Heart left ventricle (tissue), 16 donors: ENCODE results near the gene KIRREL1. TPM values are rescaled to one million over a fixed set of nuclear protein-coding genes. Genes with fewer than 3 reads are reported as not detected.

Experiments used
- ATAC-seq, 4 donors: fragments of 200-7000 bp; cut with Tn5 transposase; one replicate each; pipeline ENCODE4 v1.9.1; 2020 to 2022; ENCODE audit warnings: moderate library complexity in 4 of 4, mild to moderate bottlenecking in 3 of 4, moderate number of reproducible peaks in 1 of 4
- DNase-seq, 5 donors: peaks; one replicate each; pipeline ENCODE4 v3.0.0-alpha.2; 2020
- H3K27ac ChIP-seq, 12 donors: fragments of 200-600 bp; sonication (generic) in 4 of 12; one replicate each; pipeline versions ENCODE4 v1.5.0 to v1.8.0; 2016 to 2022; ENCODE audit warnings: mild to moderate bottlenecking in 2 of 12
- H3K27me3 ChIP-seq, 9 donors: fragments of 200-600 bp; sonication (generic) in 2 of 9; one replicate each; pipeline versions ENCODE4 v1.5.1 to v1.8.0; 2016 to 2022; ENCODE audit warnings: mild to moderate bottlenecking in 3 of 9
- H3K36me3 ChIP-seq, 9 donors: fragments of 200-600 bp; sonication (generic) in 2 of 9; one replicate each; pipeline versions ENCODE4 v1.5.0 to v1.8.0; 2018 to 2022; ENCODE audit warnings: mild to moderate bottlenecking in 2 of 9
- H3K4me1 ChIP-seq, 12 donors: fragments of 200-600 bp; sonication (generic) in 4 of 12; one replicate each; pipeline versions ENCODE4 v1.5.0 to v1.8.0; 2016 to 2022; ENCODE audit warnings: mild to moderate bottlenecking in 3 of 12
- H3K4me3 ChIP-seq, 12 donors: fragments of 200-600 bp; sonication (generic) in 4 of 12; one replicate each; pipeline versions ENCODE4 v1.5.0 to v1.8.0; 2017 to 2022; ENCODE audit warnings: mild to moderate bottlenecking in 9 of 12, moderate library complexity in 4 of 12
- H3K9me3 ChIP-seq, 12 donors: fragments of 200-600 bp; sonication (generic) in 4 of 12; one replicate each; pipeline versions ENCODE4 v1.5.0 to v1.8.0; 2016 to 2022; ENCODE audit warnings: mild to moderate bottlenecking in 1 of 12
- POLR2A ChIP-seq, 2 donors: fragments of 450-650 bp; IDR thresholded peaks; one replicate each; pipeline ENCODE4 v1.6.1; 2017; ENCODE audit warnings: antibody characterized with exemption in 2 of 2, mild to moderate bottlenecking in 2 of 2, moderate library complexity in 2 of 2
- WGBS, 4 donors: extraction: QIAGEN DNeasy Blood & Tissue Kit in 2 of 4; methylation state at CpG; one replicate each; pipeline versions ENCODE4 v1.1.5 to v1.1.7; 2013 to 2018; 5-methylcytosine and 5-hydroxymethylcytosine counted together
- intact Hi-C, 10 donors: fragments of 100-400 bp; cut with DNase I; formaldehyde crosslinking; loops; one replicate each; pipeline versions ENCODE4 v1.11.1 to v1.14.2; 2022
- polyA plus RNA-seq, 2 donors: library from polyadenylated mRNA; stranded (reverse); fragments of 200-250 nt; gene quantifications; one replicate each; pipeline ENCODE4 v1.2.3, GENCODE V29; 2013
- total RNA-seq, 9 donors: library from RNA; depleted of rRNA in 2 of 9; stranded (reverse); fragments of >200 nt in 2 of 9; fragmentation: NEBNext Ultra II Directional in 3 of 9; extraction: Animal tissue kit (Norgen Biotek cat#: 25700) in 3 of 9; gene quantifications; one replicate each; pipeline versions ENCODE4 v1.1.0 to v1.2.4, GENCODE V29; 2016 to 2023
- TF ChIP-seq, protein P1 (sequence below), 12 donors: fragments of 200-600 bp; sonication (generic) in 4 of 12; IDR thresholded peaks; one replicate each; pipeline versions ENCODE4 v1.5.0 to v1.8.0; 2018 to 2022; ENCODE audit warnings: antibody characterized with exemption in 12 of 12, mild to moderate bottlenecking in 5 of 12
- donor health status: ischemic (EF 13 %, LVEDD 7.1; RV severe dilation, severe dysfunction).
- donor health status: healthy with polysubstance abuse.
- donor health status: DM: no; HTN: yes; CAD: no.
- donor health status: DM: no; HTN: no; CAD: no.
- donor health status: ischemic (EF 25% LVEDD 6.9; RV normal size, moderate dysfunction).
- donor health status: ischemic (EF 25% LVEDD 5.7; RV mildly dilated, moderate dysfunction).
- donor health status: healthy.
- donor health status: DM: yes; HTN: yes; CAD: no.
- donor health status: ischemic (EF 35%, LVEDD 5.7; RV mildly dilated, moderate dysfunction).
- donor health status: nonischemic (EF 11% LVEDD 7.7; RV severe dilation, severe dysfunction).
- donor health status: DM: yes; HTN: yes; CAD: no.
- donor health status: PGD.
- donor health status: ischemic (EF 29% LVEDD 5.4; RV normal size, mild dysfunction).
- donor health status: nonischemic (EF 23%, LVEDD 6.1; RV moderate dilation, normal function).

Gene KIRREL1
- total and polyA plus RNA-seq, 11 donors: 3.2 to 22.7 (median 8.2) TPM

DNA sequence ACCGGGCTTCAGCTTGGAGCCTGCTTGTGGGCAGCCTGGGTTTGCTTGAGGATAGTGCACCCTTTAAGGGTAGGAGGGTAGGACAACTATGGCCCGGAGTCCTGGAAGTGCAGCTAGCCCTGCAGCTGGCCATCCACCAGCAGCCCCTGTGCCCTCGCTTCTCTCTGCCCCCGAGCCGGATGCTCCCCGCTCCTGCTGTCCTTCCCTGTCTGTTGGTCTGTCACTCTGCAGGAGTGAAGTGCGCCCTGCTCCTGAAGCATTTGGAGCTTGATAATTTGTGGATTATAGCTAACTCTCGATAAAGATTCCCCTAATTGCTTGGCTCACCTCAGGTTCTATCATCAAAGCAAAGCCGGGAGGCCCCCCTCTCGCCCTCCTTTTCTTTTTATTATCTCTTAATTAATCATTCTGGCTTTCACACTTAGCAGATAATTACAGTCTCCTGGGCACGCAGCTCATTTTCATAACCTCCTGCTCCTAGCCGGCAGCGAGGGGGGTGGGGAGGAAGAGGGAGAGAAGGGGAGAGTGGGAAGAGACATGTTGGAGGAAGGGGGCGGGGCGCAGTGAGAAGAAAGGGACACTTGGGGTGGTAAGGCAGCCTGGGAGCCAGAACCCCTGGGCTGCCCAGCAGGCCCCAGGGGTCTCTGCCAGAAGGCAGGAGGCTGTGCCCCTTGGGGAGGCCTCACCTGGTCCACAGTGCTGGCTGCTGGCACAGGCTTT is 14.4 kb downstream of the KIRREL1 start:
- intact Hi-C loops: no loop called here
- Histone ChIP-seq H3K36me3 (no peaks in the 10 kb centered on the region), H3K27ac (peak overlapping the region; percentile 41 to 90 (median 72)), H3K4me1 (peaks cover 6 to 96% (median 67%) of the 10 kb centered on the region in 12 donors), H3K4me3 (no peak overlapping the region), H3K9me3 (no peaks in the 10 kb centered on the region), H3K27me3 (no peaks in the 10 kb centered on the region)
- WGBS, 4 donors: 59 to 70% (median 63%) methylated on average over 14 to 15 of the region's 15 CpGs
- TF ChIP-seq, protein P1, sequence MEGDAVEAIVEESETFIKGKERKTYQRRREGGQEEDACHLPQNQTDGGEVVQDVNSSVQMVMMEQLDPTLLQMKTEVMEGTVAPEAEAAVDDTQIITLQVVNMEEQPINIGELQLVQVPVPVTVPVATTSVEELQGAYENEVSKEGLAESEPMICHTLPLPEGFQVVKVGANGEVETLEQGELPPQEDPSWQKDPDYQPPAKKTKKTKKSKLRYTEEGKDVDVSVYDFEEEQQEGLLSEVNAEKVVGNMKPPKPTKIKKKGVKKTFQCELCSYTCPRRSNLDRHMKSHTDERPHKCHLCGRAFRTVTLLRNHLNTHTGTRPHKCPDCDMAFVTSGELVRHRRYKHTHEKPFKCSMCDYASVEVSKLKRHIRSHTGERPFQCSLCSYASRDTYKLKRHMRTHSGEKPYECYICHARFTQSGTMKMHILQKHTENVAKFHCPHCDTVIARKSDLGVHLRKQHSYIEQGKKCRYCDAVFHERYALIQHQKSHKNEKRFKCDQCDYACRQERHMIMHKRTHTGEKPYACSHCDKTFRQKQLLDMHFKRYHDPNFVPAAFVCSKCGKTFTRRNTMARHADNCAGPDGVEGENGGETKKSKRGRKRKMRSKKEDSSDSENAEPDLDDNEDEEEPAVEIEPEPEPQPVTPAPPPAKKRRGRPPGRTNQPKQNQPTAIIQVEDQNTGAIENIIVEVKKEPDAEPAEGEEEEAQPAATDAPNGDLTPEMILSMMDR (IDR thresholded peaks at IDR 0.05): no peak
- no peak for TF ChIP-seq POLR2A (IDR thresholded peaks at IDR 0.05)
- DNase-seq: no peak
- no peak for ATAC-seq

DNA sequence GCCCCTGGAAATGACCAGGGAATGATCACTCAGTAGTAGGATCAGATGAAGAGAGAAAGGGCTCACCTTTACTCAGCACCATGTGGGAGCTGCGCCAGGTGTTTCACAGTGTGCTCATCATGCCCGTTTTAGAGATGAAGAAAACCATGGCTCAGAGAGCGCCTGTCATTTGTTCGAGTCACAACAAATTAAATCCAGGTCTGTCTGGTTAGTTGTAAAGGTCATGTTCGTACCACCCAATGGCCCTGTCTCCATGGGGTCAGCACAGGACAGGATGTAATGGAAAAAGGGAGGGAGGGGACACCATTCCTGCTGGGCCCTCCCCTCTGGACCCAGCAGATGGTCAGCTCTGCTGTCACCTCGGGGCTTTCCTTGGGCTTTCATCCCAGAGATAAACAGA is 15.2 kb downstream of the KIRREL1 start:
- no peak for TF ChIP-seq POLR2A (IDR thresholded peaks at IDR 0.05)
- TF ChIP-seq, protein P1 (IDR thresholded peaks at IDR 0.05): no peak
- peaks cover 6 to 96% (median 60%) of the 10 kb centered on the region in 12 donors for H3K4me1 ChIP-seq
- H3K4me3 ChIP-seq: no peak overlapping the region
- DNase-seq: no peak
- no peaks in the 10 kb centered on the region for H3K27me3 ChIP-seq
- WGBS, 4 donors: 58 to 70% (median 64%) methylated on average over 6 of the region's 6 CpGs
- intact Hi-C loops: no loop called here
- H3K36me3 ChIP-seq: no peaks in the 10 kb centered on the region
- ATAC-seq: no peak
- H3K27ac ChIP-seq: peak overlapping the region; percentile 42 to 90 (median 72)
- no peaks in the 10 kb centered on the region for H3K9me3 ChIP-seq

DNA sequence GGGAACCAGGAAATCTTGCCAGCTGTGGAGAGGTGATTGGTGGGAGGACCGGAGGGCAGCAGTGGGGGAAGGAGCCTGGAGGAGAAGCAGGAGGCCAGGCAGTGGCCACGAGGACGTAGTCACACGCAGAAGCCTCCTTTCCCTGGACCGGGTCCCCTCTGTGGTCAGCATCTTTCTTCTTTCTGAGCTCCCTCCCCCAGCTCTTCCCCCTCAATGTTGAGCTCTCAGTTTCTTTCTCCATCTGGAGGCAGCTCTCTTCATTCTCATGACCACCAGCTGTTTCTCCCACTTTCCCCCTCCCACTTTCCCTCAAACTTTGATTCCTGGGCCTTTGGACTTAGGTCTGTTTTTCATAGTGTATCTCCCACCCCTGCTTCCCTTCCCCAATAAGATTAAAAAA is 18.3 kb downstream of the KIRREL1 start:
- ATAC-seq: peak in 2 of 4 donors; percentile 10 to 24
- Histone ChIP-seq H3K27ac (peak overlapping the region; percentile 52 to 90 (median 84)), H3K27me3 (no peaks in the 10 kb centered on the region), H3K4me1 (peaks cover 6 to 88% (median 52%) of the 10 kb centered on the region in 12 donors), H3K4me3 (peak overlapping the region in 1 of 12 donors; percentile 17), H3K36me3 (no peaks in the 10 kb centered on the region), H3K9me3 (no peaks in the 10 kb centered on the region)
- WGBS, 4 donors: 67 to 76% (median 71%) methylated on average over 5 of the region's 5 CpGs
- no peak for DNase-seq
- TF ChIP-seq POLR2A (IDR thresholded peaks at IDR 0.05): no peak
- TF ChIP-seq, protein P1 (IDR thresholded peaks at IDR 0.05): no peak
- intact Hi-C loops: no loop called here

DNA sequence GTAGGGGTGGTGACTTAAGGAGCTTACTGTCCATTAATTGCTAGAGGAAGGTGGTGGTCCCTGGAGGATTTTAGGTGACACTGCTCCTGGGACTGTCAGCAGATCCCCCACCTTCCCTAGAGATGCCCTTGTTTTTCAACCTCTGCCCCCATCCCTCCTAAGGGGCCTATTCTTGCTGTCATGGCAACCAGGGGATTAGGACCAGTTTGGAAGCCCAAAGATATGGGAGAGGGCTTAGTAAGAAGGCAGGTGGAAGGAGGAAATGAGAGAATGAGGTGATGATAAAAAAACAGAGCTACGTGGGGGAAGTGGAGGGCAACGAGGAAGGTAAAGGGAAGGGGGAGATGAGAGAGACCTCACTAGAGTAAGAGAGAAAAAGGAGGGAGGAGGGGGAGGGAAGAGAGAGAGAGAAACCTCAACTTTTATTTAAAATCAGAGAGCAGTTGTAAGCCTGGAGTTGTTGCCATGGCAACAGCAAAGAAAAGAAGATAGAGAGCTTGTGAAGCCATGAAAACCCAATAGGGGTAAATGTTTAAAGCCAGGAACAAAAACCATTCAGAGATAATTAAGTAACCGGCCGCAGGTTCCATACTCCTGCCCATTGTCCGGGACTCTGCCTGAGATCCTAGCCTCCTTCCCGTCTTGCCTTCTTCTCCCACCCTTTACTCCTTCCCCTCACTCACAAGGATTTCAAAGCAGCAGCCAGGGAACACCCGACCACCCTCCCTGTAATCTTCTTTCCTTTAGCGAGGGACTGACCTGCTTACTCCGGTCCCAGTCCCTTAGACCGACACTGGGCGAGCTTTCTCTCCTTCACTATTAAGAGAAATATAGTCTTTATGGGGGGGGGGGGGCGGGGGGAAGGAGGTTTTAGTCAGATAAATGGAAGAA is 20.6 kb downstream of the KIRREL1 start:
- H3K4me3 ChIP-seq: peak overlapping the region in 1 of 12 donors; percentile 17
- TF ChIP-seq, protein P1 (IDR thresholded peaks at IDR 0.05): no peak
- no peak for TF ChIP-seq POLR2A (IDR thresholded peaks at IDR 0.05)
- intact Hi-C loops: no loop called here
- ATAC-seq (no peak), DNase-seq (no peak)
- no peaks in the 10 kb centered on the region for H3K36me3 ChIP-seq
- 65 to 73% (median 70%) methylated on average over 12 of the region's 12 CpGs for WGBS, 4 donors
- peak overlapping the region in 7 of 12 donors; percentile 20 to 90 (median 47) for H3K27ac ChIP-seq
- H3K27me3 ChIP-seq: no peaks in the 10 kb centered on the region
- H3K9me3 ChIP-seq: no peaks in the 10 kb centered on the region
- peaks cover 6 to 88% (median 55%) of the 10 kb centered on the region in 12 donors for H3K4me1 ChIP-seq
